Measurements from ENCODE around the gene DNAAF5. TPM values are rescaled to one million over a fixed set of nuclear protein-coding genes. Genes with fewer than 3 reads are reported as not detected.

The DNAAF5 gene
- total and polyA plus RNA-seq, 2 of the 4 experiments (the other 2 are of a cell fraction), result 12.4 to 32.6 TPM

GRCh38 chr7:741191-741671 lies 14.7 kb downstream of the DNAAF5 start:
- 93% methylated on average over 6 of the region's 17 CpGs; no CpG with 5 or more reads in 1 of the 2 experiments for WGBS, 2 experiments (ENCODE audit: extremely low coverage in 2 of 2, insufficient read length in 1 of 2)
- Histone ChIP-seq H4K20me1 (ENCODE audit: insufficient read depth, low read length) (peaks cover 4% of the 10 kb centered on the region; the same call in 1 of the 2 replicates), H3K4me1 (ENCODE audit: control insufficient read depth, insufficient read depth, low read length) (no peaks in the 10 kb centered on the region), H2BK5ac (ENCODE audit: low read depth, low read length, poor library complexity, severe bottlenecking) (no peak overlapping the region), H4K91ac (ENCODE audit: insufficient read depth, low read depth, low read length) (no peak overlapping the region), H3K4me2 (ENCODE audit: low read depth, low read length) (no peak overlapping the region), H2BK15ac (ENCODE audit: low read depth, low read length) (no peak overlapping the region), H4K5ac (ENCODE audit: low read depth, low read length) (no peak overlapping the region), H4K8ac (ENCODE audit: low read depth in 2 of 2, low read length in 2 of 2) (no peak overlapping the region), H3K23ac (ENCODE audit: low read depth, low read length) (no peak overlapping the region), H2BK120ac (ENCODE audit: low read depth, low read length) (no peak overlapping the region), H2AFZ (replicated peaks; ENCODE audit: low read length, poor library complexity) (no peak overlapping the region), H3K36me3 (ENCODE audit: control insufficient read depth, insufficient read depth, low read length) (peaks cover 21% of the 10 kb centered on the region), H3K9me1 (ENCODE audit: insufficient read depth, low read length) (0 out of 2 replicates have a peak, but pooled peaks cover 4% of the 10 kb centered on the region), H3K9ac (ENCODE audit: low read depth, low read length) (no peak overlapping the region), H3K9me3 (ENCODE audit: control insufficient read depth, insufficient read depth, low read length) (no peaks in the 10 kb centered on the region), H3K14ac (replicated peaks; ENCODE audit: low read depth, low read length) (no peak overlapping the region), H3K79me1 (ENCODE audit: low read depth in 1 of 2, low read length in 2 of 2) (peaks cover 12 to 22% of the 10 kb centered on the region in 2 experiments; a peak in 3 of 4 replicates), H2AK9ac (replicated peaks; ENCODE audit: low read depth, low read length, poor library complexity) (no peak overlapping the region), H2BK20ac (ENCODE audit: low read depth, low read length) (no peak overlapping the region), H3K27ac (ENCODE audit: insufficient read depth, low read length) (no peak overlapping the region), H3K18ac (ENCODE audit: low read depth, low read length) (no peak overlapping the region), H2AK5ac (ENCODE audit: low read depth, low read length) (no peak overlapping the region), H3K4ac (ENCODE audit: low read depth, low read length) (no peak overlapping the region), H3K4me3 (ENCODE audit: insufficient read depth, low read depth, low read length) (no peak overlapping the region), H3K56ac (ENCODE audit: extremely low read depth, insufficient read depth, low read length) (no peak overlapping the region), H3K27me3 (ENCODE audit: control insufficient read depth, insufficient read depth, low read length) (no peaks in the 10 kb centered on the region)
- dilution Hi-C loops (cut with HindIII; ENCODE audit: low sequenced_read_pairs, unreplicated experiment) (no loop called here), intact Hi-C loops (cut with micrococcal nuclease) (no loop called here), in situ Hi-C loops (cut with MboI; ENCODE audit: low sequenced_read_pairs) (no loop called here)
- ATAC-seq (ENCODE audit: low read depth) (no peak), DNase-seq (no peak)
- POLR2A ChIA-PET (ENCODE audit: unreplicated experiment), result no interaction called here
- TF ChIP-seq RAD21 (IDR thresholded peaks at IDR 0.05; ENCODE audit: low read length) (no peak), BHLHE40 (IDR thresholded peaks at IDR 0.05; ENCODE audit: low read depth, low read length) (no peak)
- CTCF ChIA-PET, result no interaction called here
- no TSS peak for BruUV-seq (replicated peaks)
